Astrocyte of the cerebellum (primary cell): Measurements from ENCODE around the gene GAL3ST1.
A peak's percentile ranks its signal among the peaks of the same experiment; 100 is the strongest.
"Not testable (repeated sequence)": the region's sequence is repeated elsewhere in the genome, so short reads cannot be mapped to it uniquely, and the experiment has no call there.

Experiments
- DNase-seq: peaks from one replicate; pipeline ENCODE4 v3.0.0-alpha.2; 2011; ENCODE audit warnings: low read depth
- H3K4me3 ChIP-seq: 2 replicates; pipeline ENCODE4 v1.5.1; 2011; ENCODE audit warnings: mild to moderate bottlenecking, low read depth, low read length, moderate library complexity
- CTCF ChIP-seq: IDR thresholded peaks from 2 replicates; pipeline ENCODE4 v1.5.1; 2012; ENCODE audit warnings: low read length, low read depth, moderate library complexity, mild to moderate bottlenecking; ENCODE audit errors: missing control alignments
- in situ Hi-C: cut with HindIII; loops from 2 replicates; pipeline ENCODE4 v1.10.0; 2017; ENCODE audit warnings: low sequenced_read_pairs

Gene GAL3ST1

GRCh38 chr22:30598986-30599385, 24.5 kb upstream of the GAL3ST1 start:
- in situ Hi-C loops = no loop called here
- no peak for TF ChIP-seq CTCF
- DNase-seq = no peak

GRCh38 chr22:30596886-30597285, 22.4 kb upstream of the GAL3ST1 start:
- TF ChIP-seq CTCF = no peak
- in situ Hi-C loops = no loop called here
- H3K4me3 ChIP-seq = no peak overlapping the region
- DNase-seq = no peak

More at GRCh38 chr22:30598986-30599385, 24.5 kb upstream of the GAL3ST1 start:
- H3K4me3 ChIP-seq = no peak overlapping the region

- DNase-seq = no peak
- no peak for TF ChIP-seq CTCF
- in situ Hi-C loops = no loop called here
- no peak overlapping the region for H3K4me3 ChIP-seq
Measured at GRCh38 chr22:30596199-30596598, 21.7 kb upstream of the GAL3ST1 start.

GRCh38 chr22:30592360-30592713, 17.9 kb upstream of the GAL3ST1 start:
- DNase-seq, in situ Hi-C loops: not testable (repeated sequence)
- H3K4me3 ChIP-seq = peak overlapping the region; percentile 29

- H3K4me3 ChIP-seq = peak within 1 kb of the TSS; percentile 87
- peak; percentile 97 for DNase-seq
- TF ChIP-seq CTCF = no peak
- in situ Hi-C loops = no loop called here
Measured at GRCh38 chr22:30591588-30592359, 17.3 kb upstream of the GAL3ST1 start, which contains the start of gene PES1. Gene PES1, minus strand, starts transcription at chr22:30591910. Its CDS starts 77 bp downstream, at chr22:30591833.

- in situ Hi-C loops = no loop called here
- TF ChIP-seq CTCF = no peak
- DNase-seq = no peak
Measured at GRCh38 chr22:30591191-30591587, 16.7 kb upstream of the GAL3ST1 start.

GRCh38 chr22:30586414-30586813, 11.9 kb upstream of the GAL3ST1 start:
- TF ChIP-seq CTCF = no peak
- no peak for DNase-seq
- H3K4me3 ChIP-seq = no peak overlapping the region
- in situ Hi-C loops = no loop called here

More at GRCh38 chr22:30591191-30591587, 16.7 kb upstream of the GAL3ST1 start:
- H3K4me3 ChIP-seq = peak overlapping the region; percentile 87
